ENCODE data around the gene MDC1.
"Not testable (repeated sequence)": the region's sequence is repeated elsewhere in the genome, so short reads cannot be mapped to it uniquely, and the experiment has no call there.

The MDC1 gene

DNA sequence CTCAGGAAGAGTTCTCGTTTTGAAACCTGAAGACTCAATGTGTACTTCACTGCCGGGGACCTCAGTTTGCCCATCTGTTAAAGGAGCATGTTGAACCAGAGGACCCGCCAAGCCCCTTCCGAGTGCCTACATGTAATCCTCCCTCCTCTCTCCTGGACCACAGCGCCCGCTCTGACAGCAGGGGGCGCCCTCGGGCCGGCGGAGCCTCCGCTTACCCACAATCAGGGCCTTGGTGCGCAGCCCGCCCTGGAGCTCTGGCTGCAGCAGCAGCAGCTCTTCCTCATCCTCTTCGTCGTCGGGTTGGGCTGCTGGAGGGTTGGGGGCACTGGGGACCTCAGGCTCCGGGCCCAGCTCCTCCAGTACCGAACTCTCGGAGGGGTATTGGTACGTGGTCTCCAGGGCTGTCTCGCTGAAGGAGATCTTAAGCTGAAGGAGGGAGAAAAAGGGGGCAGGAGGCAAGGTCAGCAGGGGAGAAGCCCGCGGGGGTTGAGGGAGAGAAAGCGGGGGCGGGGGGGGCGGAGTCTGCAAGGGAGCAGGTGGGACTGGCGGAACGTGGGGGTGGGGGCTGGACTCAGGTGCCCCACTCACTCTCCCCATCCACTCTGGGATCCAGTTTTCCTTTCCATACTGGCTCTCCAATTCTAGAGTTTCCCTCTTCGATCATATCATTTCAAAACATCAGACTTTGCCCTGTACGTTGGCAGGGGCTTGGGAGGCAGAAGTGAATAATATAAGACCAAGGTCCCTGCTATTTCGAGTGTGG, 37.9 kb downstream of the MDC1 start:
- TF ChIP-seq CTCF (IDR thresholded peaks at IDR 0.05; ENCODE audit: low read depth, low read length) = peak; percentile 96
- no peak for DNase-seq (ENCODE audit: extremely low read depth, low read depth)

DNA sequence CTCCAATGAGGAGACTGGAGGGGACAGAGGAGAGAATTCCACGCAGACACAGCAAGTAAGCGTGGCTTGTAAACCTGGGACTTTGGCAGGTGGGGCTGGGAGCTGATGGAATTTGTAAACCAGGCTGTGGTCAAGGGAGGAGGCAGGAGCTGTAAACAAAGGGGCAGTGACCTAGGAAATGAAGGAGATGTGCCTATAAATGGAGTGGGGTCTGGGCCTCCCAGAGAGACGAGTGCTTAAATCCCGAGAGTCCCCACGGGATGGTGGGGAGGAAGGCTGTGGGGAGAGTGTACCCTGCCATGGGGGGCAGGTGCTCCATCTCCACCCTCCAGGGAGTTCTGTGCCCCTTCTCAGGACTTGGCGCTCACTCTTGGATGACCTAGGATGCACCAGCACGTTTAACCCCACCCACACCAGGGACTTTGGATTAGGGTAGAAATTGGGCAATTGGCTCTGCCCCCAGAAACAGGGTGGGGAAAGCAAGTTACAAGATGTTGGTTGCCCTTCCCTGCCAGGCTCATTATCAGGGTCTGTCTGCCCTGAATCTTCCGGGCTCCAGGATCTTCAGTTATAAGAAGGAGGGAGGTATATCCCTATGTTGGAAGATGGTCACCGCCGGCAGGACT, 40.3 kb downstream of the MDC1 start:
- DNase-seq (ENCODE audit: extremely low read depth, low read depth) = no peak
- no peak for TF ChIP-seq CTCF (IDR thresholded peaks at IDR 0.05; ENCODE audit: low read depth, low read length)

DNA sequence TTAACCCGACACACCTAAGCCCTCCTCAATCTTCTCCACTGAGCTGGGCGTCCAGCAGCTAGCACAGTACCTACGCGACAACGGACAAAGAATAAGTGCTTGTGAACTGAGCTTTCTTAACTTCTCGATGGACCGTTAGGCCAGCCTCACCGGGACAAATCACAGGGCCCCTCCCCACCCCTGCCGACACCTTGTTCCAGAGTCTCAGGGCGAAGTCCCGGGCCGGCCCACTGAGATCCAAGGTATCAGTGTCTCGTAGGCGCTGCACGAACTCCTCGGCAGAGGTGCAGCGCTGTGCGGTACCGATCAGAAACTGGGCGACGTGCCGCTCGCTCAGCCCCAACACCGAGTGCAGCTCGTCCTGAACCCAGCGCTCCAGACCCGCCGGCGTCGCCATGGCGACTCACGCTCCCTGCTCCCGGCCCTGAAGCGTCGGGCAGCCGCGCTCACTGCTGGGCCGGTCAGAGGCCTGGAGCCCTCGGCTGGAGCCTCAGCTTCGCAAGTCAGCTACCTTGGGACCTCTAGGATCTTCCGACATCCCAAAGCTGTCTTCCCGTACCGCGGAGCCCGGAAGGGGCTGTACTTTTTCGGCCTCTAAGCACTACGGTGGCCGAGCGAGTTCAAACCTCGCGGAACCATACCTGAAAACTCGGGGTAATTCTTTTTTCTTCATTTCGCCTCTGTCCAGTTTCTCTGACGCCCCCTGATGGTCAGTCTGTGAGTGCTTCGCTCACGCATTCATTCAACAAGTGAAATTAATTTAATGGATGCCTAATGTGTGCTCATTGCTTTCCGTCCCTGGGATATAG, 44.4 kb downstream of the MDC1 start, which contains the start of gene DHX16:
Gene DHX16, minus strand, starts transcription at position 562 of the 809 bp plus-strand sequence. Its CDS starts 165 bp downstream, at position 397.
- peak; percentile 95 for DNase-seq (ENCODE audit: extremely low read depth, low read depth)
- peak; percentile 88 for TF ChIP-seq CTCF (IDR thresholded peaks at IDR 0.05; ENCODE audit: low read depth, low read length)

DNA sequence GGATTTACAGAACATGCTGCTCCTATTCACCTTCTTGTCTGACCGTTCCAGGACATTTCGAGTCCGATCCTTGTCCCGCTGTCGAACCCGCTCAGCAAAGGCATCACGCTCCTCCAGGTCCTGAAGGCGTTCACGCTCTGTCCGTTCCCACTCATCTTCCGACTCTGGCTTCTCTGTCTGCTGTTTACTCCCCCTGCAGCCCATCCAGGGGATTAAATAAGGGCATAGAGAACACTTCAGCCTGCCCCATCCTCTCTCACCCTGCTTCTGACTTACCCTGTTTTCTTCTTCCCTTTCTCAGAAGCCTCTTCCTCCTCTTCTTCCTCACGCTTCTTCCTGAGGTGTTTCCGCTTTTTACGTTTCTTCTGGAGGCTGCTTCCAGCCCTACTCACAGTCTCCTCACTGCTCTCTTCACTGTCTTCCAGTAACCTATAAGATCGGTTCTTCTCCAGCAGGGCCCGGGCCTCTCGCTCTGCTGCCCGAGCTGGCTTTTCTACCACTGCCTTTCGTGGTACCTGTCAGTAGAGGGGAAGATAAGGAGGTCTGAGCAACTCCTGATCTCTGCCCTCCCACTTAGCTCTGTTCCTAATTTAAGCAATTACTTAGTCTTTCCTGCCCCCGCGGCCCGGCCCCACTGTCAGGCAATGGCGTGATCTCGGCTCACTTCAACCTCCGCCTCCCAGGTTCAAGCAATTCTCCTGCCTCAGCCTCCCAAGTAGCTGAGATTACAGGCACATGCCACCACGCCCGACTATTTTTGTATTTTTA, 46.1 kb downstream of the MDC1 start:
- DNase-seq (ENCODE audit: extremely low read depth, low read depth) = no peak
- TF ChIP-seq CTCF (IDR thresholded peaks at IDR 0.05; ENCODE audit: low read depth, low read length) = no peak

DNA sequence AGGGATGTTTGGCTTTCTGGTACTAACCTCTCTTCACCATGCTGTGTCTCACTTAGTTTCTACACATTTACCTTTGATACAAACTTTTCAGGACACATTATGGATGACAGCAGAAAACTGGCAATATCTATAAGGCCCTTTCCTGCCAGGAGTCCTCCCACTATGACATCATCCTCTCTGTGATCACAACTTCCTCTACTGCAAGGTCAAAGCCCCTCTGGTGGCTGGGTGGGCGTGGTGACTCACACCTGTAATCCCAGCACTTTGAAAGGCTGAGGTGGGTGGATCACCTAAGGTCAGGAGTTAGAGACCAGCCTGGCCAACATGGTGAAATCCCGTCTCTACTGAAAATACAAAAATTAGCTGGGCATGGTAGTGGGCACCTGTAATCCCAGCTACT, 50.8 kb downstream of the MDC1 start:
- not testable (repeated sequence) for DNase-seq (ENCODE audit: extremely low read depth, low read depth)

DNA sequence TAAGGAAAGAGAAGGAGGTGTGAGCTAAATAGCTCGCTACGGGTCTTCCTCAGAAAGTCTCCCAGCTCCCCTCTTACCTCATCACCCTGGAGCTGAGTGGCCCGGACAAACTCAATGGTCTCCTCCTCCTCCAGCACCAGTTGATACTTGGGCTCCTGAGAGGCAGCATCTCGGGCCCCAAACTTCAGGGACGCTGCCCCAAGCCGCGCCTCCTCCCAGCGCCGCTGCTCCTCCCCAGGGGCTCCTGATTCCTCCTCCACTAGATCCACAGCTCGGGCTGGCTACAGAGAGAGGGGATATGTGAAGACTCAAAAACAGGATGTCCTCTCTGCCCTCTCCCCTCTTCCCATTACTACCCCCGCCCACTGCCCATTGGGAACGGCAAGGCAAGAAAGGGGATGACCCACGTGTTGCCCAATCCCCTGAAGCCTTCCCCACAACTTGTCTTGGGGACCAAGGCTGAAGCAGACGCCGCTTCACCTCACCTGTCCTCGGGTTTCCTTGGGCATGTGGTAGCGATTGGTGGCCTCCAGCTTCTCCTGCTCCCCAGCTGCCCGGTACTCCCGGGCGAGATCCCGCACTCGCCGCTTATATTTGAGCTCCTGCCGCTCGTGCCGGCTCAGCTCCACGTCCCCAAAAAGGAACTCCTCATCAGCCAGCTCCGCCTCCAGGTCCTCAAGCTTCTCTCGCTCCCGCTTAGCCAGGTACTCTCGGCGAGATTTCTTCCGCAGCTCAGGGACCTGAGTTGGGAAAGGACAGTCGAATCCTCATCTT, 51.9 kb downstream of the MDC1 start:
- TF ChIP-seq CTCF (IDR thresholded peaks at IDR 0.05; ENCODE audit: low read depth, low read length) = no peak
- no peak for DNase-seq (ENCODE audit: extremely low read depth, low read depth)

DNA sequence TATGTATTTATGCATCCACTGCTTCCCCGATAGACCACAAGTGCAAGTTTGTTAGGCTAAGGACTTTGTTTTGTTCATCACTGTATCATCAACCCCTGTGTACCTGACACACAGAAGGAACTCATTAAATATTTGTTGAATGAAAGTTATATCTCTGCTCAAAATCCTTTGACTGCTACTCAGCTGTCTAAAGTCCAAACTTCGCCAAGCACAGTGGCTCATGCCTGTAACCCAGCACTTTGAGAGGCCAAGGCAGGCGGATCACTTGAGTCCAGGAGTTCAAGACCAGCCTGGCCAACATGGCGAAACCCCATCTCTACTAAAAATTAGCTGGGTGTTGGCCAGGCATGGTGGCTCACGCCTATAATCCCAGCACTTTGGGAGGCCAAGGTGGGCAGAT, 59.2 kb downstream of the MDC1 start:
- DNase-seq (ENCODE audit: extremely low read depth, low read depth) = not testable (repeated sequence)
